HepG2 (cell line): ENCODE data around the gene NAALADL1. TPM values are rescaled to one million over a fixed set of nuclear protein-coding genes. Genes with fewer than 3 reads are reported as not detected.
A peak's percentile ranks its signal among the peaks of the same experiment; 100 is the strongest.

ENCODE experiments used
- AGO2 ChIP-seq: fragments of 200-400 bp; formaldehyde crosslinking; optimal IDR thresholded peaks from 2 replicates; pipeline ENCODE3; 2017; ENCODE audit warnings: mild to moderate bottlenecking, low read depth, low read length, moderate library complexity
- CAMTA2 ChIP-seq: sonication (generic); formaldehyde crosslinking; IDR thresholded peaks from 2 replicates; pipeline ENCODE4 v1.4.0; 2020; ENCODE audit warnings: mild to moderate bottlenecking, missing genetic modification reagents, borderline replicate concordance
- DR1 ChIP-seq: sonication (generic); formaldehyde crosslinking; IDR thresholded peaks from 2 replicates; pipeline ENCODE4 v1.8.0; 2021; ENCODE audit warnings: mild to moderate bottlenecking, missing genetic modification reagents, inconsistent platforms
- HOXA5 ChIP-seq: sonication (generic); formaldehyde crosslinking; IDR thresholded peaks from 2 replicates; pipeline ENCODE4 v1.4.0; 2020; ENCODE audit warnings: missing genetic modification reagents
- NR2F2 ChIP-seq: IDR thresholded peaks from 2 replicates; pipeline ENCODE4 v1.6.1; 2012; ENCODE audit warnings: low read depth, inconsistent platforms, borderline replicate concordance
- RBM39 ChIP-seq: fragments of 200-400 bp; formaldehyde crosslinking; IDR thresholded peaks from one replicate; pipeline ENCODE4 v1.6.1; 2018; ENCODE audit warnings: antibody characterized with exemption, mild to moderate bottlenecking, low read depth, low read length; ENCODE audit not compliant: poor library complexity, severe bottlenecking
- SIN3B ChIP-seq: fragments of 150-350 bp; IDR thresholded peaks from 2 replicates; pipeline ENCODE4 v1.6.1; 2014; ENCODE audit warnings: low read length
- SSRP1 ChIP-seq: IDR thresholded peaks from 2 replicates; pipeline ENCODE4 v1.6.1; 2016; ENCODE audit warnings: control low read depth
- TOE1 ChIP-seq: sonication (generic); formaldehyde crosslinking; IDR thresholded peaks from 2 replicates; pipeline ENCODE4 v1.4.0; 2020; ENCODE audit warnings: mild to moderate bottlenecking, missing genetic modification reagents
- U2AF2 ChIP-seq: fragments of 200-400 bp; formaldehyde crosslinking; IDR thresholded peaks from 2 replicates; pipeline ENCODE4 v1.6.1; 2017; ENCODE audit warnings: low read depth, mild to moderate bottlenecking, low read length
- XBP1 ChIP-seq: sonication (generic); formaldehyde crosslinking; IDR thresholded peaks from 2 replicates; pipeline ENCODE4 v1.5.0; 2020; ENCODE audit warnings: missing genetic modification reagents
- YEATS4 ChIP-seq: sonication (generic); formaldehyde crosslinking; IDR thresholded peaks from 2 replicates; pipeline ENCODE4 v1.4.0; 2020; ENCODE audit warnings: missing genetic modification reagents, borderline replicate concordance
- ZFP1 ChIP-seq: IDR thresholded peaks from 2 replicates; pipeline ENCODE4 v1.6.1; 2016
- ZFP82 ChIP-seq: sonication (generic); formaldehyde crosslinking; IDR thresholded peaks from 2 replicates; pipeline ENCODE4 v1.5.1; 2020; ENCODE audit warnings: mild to moderate bottlenecking, missing genetic modification reagents, borderline replicate concordance
- ZFY ChIP-seq: sonication (generic); formaldehyde crosslinking; IDR thresholded peaks from 2 replicates; pipeline ENCODE4 v1.4.0; 2020; ENCODE audit warnings: missing genetic modification reagents
- ZMYM3 ChIP-seq: sonication (generic); formaldehyde crosslinking; IDR thresholded peaks from 2 replicates; pipeline ENCODE4 v1.5.1; 2020; ENCODE audit warnings: mild to moderate bottlenecking, missing genetic modification reagents
- ZNF124 ChIP-seq: sonication (generic); formaldehyde crosslinking; IDR thresholded peaks from 2 replicates; pipeline ENCODE4 v1.4.0; 2020; ENCODE audit warnings: missing genetic modification reagents
- polyA plus RNA-seq, 8 experiments: library from polyadenylated mRNA; depleted of rRNA in 3 of 8; stranded (reverse) in 7 of 8; unstranded in 1 of 8; fragments of >200 nt; fragmentation: Illumina TruSeq in 4 of 8; extraction: Trizol in 4 of 8; gene quantifications; 2 replicates each; pipeline versions ENCODE4 v1.2.1 to v1.2.3, GENCODE V29; 2011 to 2016; ENCODE audit warnings: low read depth in 4 of 8, missing spikeins in 1 of 8, mixed read lengths in 1 of 8; ENCODE audit not compliant: insufficient read depth in 1 of 8
- total RNA-seq, 5 experiments: library from RNA; depleted of rRNA; stranded (reverse); fragments of >200 nt; fragmentation: Illumina TruSeq; extraction: Trizol; gene quantifications; 2 replicates each; pipeline ENCODE4 v1.2.3, GENCODE V29; 2016; ENCODE audit warnings: low read depth in 1 of 5
- TF ChIP-seq, protein P1 (sequence below), 2 experiments: sonication (generic) in 1 of 2; formaldehyde crosslinking in 1 of 2; IDR thresholded peaks; 2 replicates each; pipeline versions ENCODE4 v1.4.0 to v1.6.1; 2016 to 2020; ENCODE audit warnings: borderline replicate concordance in 1 of 2, low read depth in 1 of 2, mild to moderate bottlenecking in 1 of 2, missing genetic modification reagents in 1 of 2
- TF ChIP-seq, protein P2 (sequence below): sonication (generic); formaldehyde crosslinking; IDR thresholded peaks from 2 replicates; pipeline ENCODE4; 2020; ENCODE audit warnings: missing genetic modification reagents, mild to moderate bottlenecking, borderline replicate concordance

The NAALADL1 gene
- total and polyA plus RNA-seq, 2 of the 13 experiments (the other 11 are each of a cell fraction or from before 2014, with no cell fraction given) = 9.3 to 33.9 TPM

DNA sequence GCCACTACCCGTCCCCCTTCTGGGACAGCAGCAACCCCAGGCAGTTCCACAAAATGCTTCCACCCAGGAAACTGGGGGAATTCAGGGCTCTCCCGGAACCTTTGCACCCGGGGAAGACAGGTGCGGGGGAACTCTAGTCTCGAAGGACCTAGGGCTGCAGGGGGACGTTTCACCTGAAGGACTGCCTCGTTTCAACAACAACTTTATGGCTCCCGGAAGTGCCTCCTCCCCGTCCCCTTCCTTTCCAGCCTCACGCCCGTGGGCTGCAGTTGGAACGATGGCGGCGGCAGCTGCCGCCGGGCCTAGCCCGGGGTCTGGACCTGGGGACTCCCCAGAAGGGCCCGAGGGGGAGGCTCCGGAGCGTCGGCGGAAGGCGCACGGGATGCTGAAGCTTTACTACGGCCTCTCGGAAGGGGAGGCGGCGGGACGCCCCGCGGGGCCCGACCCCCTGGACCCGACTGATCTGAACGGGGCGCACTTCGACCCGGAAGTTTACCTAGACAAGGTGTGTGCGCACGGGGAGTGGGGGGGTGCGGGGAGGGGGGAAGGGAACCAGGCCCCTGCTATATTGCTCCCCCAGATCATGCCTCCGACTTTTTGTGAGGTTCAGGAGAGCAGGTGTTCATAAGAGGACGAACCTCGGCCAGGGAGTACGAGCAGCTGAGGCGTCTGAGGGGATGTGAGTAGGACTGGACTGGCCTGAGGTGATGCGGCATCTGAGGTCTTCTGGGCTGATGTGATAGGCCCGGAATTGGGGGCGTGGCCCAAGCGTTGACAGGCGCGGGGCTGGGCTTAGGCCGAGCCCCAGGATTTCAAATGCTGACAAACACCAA, 37.8 kb upstream of the NAALADL1 start, which contains the start of gene VPS51 (continued):
- TF ChIP-seq, protein P1, sequence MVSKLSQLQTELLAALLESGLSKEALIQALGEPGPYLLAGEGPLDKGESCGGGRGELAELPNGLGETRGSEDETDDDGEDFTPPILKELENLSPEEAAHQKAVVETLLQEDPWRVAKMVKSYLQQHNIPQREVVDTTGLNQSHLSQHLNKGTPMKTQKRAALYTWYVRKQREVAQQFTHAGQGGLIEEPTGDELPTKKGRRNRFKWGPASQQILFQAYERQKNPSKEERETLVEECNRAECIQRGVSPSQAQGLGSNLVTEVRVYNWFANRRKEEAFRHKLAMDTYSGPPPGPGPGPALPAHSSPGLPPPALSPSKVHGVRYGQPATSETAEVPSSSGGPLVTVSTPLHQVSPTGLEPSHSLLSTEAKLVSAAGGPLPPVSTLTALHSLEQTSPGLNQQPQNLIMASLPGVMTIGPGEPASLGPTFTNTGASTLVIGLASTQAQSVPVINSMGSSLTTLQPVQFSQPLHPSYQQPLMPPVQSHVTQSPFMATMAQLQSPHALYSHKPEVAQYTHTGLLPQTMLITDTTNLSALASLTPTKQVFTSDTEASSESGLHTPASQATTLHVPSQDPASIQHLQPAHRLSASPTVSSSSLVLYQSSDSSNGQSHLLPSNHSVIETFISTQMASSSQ (IDR thresholded peaks at IDR 0.05; ENCODE audit: low read depth) = 0 out of 2 replicates have a peak, but pooled peaks have one; percentile 68
- TF ChIP-seq, protein P1 (CRISPR knock-in tag; IDR thresholded peaks at IDR 0.05; ENCODE audit: borderline replicate concordance) = peak; percentile 82; the same call in 1 of the 2 replicates
- peak; percentile 82 for TF ChIP-seq ZFP1
- TF ChIP-seq TOE1 (CRISPR knock-in tag) = peak; percentile 17; the same call in 1 of the 2 replicates
- peak; percentile 77; the same call in 1 of the 2 replicates for TF ChIP-seq CAMTA2
- peak; percentile 82 for TF ChIP-seq YEATS4 (CRISPR knock-in tag)
- TF ChIP-seq U2AF2 = 0 out of 2 replicates have a peak, but pooled peaks have one; percentile 69
- TF ChIP-seq SSRP1 (CRISPR knock-in tag) = no peak
- peak; percentile 93 for TF ChIP-seq ZFY (CRISPR knock-in tag)
- TF ChIP-seq RBM39 = peak; percentile 91
- TF ChIP-seq SIN3B = peak; percentile 96
- TF ChIP-seq, protein P2, sequence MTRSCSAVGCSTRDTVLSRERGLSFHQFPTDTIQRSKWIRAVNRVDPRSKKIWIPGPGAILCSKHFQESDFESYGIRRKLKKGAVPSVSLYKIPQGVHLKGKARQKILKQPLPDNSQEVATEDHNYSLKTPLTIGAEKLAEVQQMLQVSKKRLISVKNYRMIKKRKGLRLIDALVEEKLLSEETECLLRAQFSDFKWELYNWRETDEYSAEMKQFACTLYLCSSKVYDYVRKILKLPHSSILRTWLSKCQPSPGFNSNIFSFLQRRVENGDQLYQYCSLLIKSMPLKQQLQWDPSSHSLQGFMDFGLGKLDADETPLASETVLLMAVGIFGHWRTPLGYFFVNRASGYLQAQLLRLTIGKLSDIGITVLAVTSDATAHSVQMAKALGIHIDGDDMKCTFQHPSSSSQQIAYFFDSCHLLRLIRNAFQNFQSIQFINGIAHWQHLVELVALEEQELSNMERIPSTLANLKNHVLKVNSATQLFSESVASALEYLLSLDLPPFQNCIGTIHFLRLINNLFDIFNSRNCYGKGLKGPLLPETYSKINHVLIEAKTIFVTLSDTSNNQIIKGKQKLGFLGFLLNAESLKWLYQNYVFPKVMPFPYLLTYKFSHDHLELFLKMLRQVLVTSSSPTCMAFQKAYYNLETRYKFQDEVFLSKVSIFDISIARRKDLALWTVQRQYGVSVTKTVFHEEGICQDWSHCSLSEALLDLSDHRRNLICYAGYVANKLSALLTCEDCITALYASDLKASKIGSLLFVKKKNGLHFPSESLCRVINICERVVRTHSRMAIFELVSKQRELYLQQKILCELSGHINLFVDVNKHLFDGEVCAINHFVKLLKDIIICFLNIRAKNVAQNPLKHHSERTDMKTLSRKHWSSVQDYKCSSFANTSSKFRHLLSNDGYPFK (CRISPR knock-in tag) = peak; percentile 100
- peak; percentile 83; the same call in 1 of the 2 replicates for TF ChIP-seq ZNF124 (CRISPR knock-in tag)
- peak; percentile 35; the same call in 1 of the 2 replicates for TF ChIP-seq DR1 (CRISPR knock-in tag)
- TF ChIP-seq ZMYM3 (CRISPR knock-in tag) = peak; percentile 65
- TF ChIP-seq NR2F2 = 0 out of 2 replicates have a peak, but pooled peaks have one; percentile 71
- no peak; the same call in 1 of the 2 replicates for TF ChIP-seq XBP1
- peak; percentile 94 for TF ChIP-seq ZFP82 (CRISPR knock-in tag)
- TF ChIP-seq HOXA5 (CRISPR knock-in tag) = peak; percentile 71; the same call in 1 of the 2 replicates
- TF ChIP-seq AGO2 = peak; percentile 90
